HG02943 (cell line): ENCODE measurements around the gene FANCC.

ENCODE experiments used
- ATAC-seq: cut with Tn5 transposase; IDR thresholded peaks from one replicate; pipeline ENCODE4 v1.9.1; 2021; ENCODE audit warnings: mild to moderate bottlenecking, low read depth, moderate library complexity; ENCODE audit not compliant: unreplicated experiment

The FANCC gene

GRCh38 chr9:95201206-95201605 lies 116.3 kb downstream of the FANCC start:
- no peak for ATAC-seq

GRCh38 chr9:95197692-95198271 lies 119.7 kb downstream of the FANCC start:
- ATAC-seq = no peak

- ATAC-seq = no peak
Observed at GRCh38 chr9:95193480-95193879, 124.0 kb downstream of the FANCC start.

- ATAC-seq = no peak
Observed at GRCh38 chr9:95193067-95193466, 124.4 kb downstream of the FANCC start.

- ATAC-seq = no peak
Observed at GRCh38 chr9:95192631-95193030, 124.9 kb downstream of the FANCC start.

GRCh38 chr9:95190413-95190812 lies 127.1 kb downstream of the FANCC start:
- ATAC-seq = no peak

- ATAC-seq = no peak
Observed at GRCh38 chr9:95189251-95190098, 128.0 kb downstream of the FANCC start.

- ATAC-seq = no peak
Observed at GRCh38 chr9:95188459-95188858, 129.1 kb downstream of the FANCC start.

GRCh38 chr9:95185956-95186355 lies 131.6 kb downstream of the FANCC start:
- no peak for ATAC-seq

- no peak for ATAC-seq
Observed at GRCh38 chr9:95182854-95183563, 134.5 kb downstream of the FANCC start.

GRCh38 chr9:95181835-95182234 lies 135.7 kb downstream of the FANCC start:
- ATAC-seq = no peak

- ATAC-seq = no peak
Observed at GRCh38 chr9:95181226-95181818, 136.2 kb downstream of the FANCC start.

GRCh38 chr9:95177617-95178016 lies 139.9 kb downstream of the FANCC start:
- ATAC-seq = no peak

GRCh38 chr9:95176755-95177319 lies 140.7 kb downstream of the FANCC start:
- no peak for ATAC-seq

- no peak for ATAC-seq
Observed at GRCh38 chr9:95175523-95175922, 142.0 kb downstream of the FANCC start.

GRCh38 chr9:95174038-95174437 lies 143.5 kb downstream of the FANCC start:
- ATAC-seq = no peak

GRCh38 chr9:95171596-95171995 lies 145.9 kb downstream of the FANCC start:
- no peak for ATAC-seq

GRCh38 chr9:95171001-95171400 lies 146.5 kb downstream of the FANCC start:
- ATAC-seq = no peak

GRCh38 chr9:95167998-95168397 lies 149.5 kb downstream of the FANCC start:
- no peak for ATAC-seq

GRCh38 chr9:95165004-95165403 lies 152.5 kb downstream of the FANCC start:
- no peak for ATAC-seq
